ENCODE results near the gene NTM.
"Not testable (repeated sequence)": the region's sequence is repeated elsewhere in the genome, so short reads cannot be mapped to it uniquely, and the experiment has no call there.

NTM gene

DNA sequence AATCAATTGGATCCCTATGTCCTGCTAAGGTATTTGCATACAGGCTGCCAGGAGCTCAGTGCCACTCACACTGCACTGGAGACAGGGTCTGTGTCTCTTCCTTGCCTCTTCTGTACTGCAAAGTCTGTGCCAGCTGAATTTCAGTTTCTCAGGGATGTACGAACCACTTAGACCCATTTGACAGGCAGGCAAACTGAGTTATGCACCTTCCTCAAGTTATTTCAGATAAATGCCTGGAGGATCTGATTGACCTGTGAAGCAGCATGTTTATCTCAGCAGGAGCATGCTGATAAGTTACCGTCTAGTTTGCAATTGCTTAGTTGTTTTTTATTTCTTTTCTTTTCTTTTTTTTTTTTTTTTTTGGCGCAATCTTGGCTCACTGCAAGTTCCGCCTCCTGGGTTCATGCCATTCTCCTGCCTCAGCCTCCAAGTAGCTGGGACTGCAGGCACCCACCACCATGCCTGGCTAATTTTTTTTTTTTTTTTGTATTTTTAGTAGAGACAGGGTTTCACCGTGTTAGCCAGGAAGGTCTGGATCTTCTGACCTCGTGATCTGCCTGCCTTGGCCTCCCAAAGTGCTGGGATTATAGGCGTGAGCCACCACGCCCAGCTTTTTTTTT is 54.0 kb downstream of the NTM start:
- not testable (repeated sequence) for DNase-seq

DNA sequence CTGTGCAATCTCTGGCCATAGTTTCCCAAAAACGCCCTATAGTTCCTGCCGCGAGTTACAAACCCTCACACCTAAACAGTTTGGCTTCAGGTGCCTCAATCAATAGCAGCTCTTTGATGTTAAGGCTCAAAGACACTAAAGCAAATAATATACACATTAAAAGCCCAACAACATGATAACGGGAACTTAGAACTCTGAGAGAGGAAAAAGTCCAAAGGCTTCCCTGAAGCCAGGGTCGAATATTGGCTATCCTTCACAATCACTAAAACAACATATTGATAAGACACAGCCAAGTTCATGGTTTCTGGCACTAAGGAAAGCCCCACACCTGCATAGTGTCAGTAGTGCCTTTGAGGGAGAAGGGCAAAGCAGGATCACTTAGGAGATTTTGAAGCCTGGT is 54.9 kb downstream of the NTM start:
- DNase-seq, result no peak

DNA sequence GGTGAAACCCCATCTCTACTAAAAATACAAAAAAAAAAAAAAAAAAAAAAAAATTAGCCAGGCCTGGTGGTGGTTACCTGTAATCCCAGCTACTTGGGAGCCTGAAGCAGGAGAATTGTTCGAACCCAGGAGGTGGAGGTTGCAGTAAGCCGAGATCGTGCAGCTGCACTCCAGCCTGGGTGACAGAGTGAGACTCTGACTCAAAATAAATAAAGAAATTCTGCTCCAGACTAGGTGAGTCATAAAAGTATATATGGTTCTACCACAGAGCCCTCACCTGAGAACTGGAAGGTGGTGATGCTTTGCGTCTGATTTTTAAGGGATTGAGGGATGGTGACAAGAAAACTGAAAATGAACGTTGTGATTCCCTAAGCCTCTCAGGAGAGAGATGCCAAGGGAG is 58.4 kb downstream of the NTM start:
- no peak for DNase-seq

DNA sequence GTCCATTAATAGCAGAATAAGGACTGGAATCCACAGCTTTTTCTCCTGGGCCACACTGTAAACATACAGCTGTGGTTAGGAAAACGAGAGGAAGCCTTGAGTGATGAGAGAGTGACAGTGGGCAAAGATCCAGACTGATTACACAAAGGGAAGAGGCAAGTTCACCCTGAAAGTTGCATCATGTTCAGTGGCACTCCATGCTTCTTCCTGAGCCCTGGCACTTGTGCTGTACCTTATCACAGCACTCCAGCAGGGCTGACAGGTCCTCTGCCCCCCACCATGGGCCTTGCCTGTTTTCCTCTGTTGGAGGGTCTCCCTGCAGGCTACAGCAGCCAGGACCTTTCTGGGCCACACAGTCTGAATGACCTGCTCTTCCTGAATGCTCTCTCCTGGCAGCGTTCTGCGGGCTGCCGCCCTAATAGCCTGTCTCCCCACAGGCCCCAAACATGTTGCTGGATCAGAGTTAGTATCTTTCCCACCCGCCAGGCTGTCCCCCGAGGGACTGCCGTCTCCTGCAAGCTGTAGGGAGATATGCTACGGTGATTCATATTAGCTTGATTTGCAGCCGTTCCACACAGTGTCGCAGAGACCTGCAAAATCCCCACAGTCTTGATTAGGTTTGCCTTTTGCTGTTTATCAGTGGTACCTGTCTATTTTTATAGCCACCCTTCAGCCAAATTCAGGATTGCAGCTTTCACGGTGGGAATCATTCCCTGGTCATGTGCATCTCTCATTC is 60.2 kb downstream of the NTM start:
- no peak for DNase-seq

DNA sequence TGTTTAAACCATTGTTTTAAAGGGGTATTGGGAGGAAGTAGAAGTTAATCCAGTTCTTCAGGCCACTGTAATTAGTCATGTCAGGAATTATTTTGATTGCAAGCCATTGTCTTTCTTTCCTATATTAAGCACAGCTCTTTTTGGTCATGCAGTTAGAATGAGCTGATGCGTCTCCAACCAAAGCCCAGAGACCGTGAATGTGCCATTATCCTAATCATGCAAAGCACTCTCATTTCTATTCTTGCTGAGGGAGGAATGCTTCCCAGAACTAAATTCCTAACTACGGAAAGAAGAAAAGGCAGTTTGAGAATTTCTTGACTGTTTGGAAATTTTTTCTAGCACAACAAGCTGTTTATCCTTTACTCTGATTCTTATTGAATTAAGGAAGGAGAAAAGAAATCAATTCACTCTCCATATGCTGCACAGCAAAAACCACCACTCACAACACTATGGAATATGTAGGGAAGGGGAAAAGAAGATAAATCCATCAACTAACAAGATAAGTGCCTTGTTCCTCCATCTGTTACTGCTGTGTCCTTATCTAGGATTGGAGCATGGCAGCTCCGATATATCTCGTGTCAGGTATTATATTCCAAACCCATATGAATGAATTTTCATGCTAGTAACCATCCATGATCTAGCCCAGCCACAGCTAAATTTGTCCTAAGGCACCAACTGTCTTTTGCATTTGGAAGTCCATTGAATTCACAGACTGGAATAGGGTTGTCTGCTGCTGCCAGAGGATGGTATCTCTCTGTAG is 70.8 kb downstream of the NTM start:
- DNase-seq, result no peak

DNA sequence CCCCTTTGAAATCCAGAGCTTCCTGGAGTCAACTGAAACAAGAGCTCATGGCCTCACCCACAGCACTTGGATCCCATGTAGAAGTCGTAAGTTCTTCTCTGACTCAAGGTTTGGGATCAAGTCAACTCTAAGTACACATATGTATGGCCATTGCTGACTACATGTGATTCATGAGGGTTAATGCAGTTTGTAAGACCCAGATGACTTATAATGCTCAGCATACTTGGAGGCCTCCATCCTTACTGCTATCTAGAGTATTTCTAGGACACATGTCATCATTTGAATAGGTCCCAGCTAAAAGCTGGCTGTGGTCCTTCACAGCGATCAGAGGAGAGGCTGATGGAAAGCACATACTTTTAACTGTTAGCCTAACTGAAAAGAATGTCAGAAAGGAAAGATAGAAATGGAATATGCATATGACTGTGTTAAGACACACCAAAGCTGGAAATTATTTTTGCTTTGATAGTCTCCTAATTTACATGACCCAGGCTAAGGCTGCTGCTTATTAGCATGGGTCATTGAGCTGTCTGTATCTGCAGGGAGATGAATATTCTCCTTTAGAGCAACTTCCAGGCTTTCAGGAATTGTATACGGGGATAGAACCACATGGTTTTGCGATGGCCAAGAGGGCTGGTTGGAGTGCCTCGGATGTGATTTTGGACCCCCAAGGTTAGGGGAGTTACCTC is 76.3 kb downstream of the NTM start:
- no peak for DNase-seq

DNA sequence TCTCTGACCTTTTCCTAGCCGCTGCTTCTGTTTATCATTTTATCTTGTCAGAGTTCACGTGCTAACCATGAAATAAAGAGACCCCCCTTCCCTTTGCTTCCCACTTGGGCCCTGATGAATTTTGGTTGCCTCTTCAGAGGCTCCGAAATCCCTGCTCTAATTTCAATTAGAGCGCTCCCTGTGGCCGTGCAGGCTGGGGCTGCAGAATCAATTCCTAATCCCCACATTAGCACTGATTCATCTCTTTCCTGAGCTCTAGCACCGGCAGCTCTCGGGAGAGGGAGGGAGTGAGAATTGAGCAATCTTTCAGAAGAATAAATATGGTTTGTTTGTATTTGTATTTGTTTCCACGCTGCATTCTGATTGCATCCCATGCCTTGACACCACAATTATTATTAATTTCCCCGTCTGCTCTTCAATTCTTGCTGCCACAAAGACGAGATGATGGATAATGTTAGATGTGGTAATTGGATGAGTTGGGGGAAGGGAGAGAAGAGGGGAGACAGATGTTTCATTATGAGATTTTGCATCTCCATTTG is 76.9 kb downstream of the NTM start:
- DNase-seq, result no peak

DNA sequence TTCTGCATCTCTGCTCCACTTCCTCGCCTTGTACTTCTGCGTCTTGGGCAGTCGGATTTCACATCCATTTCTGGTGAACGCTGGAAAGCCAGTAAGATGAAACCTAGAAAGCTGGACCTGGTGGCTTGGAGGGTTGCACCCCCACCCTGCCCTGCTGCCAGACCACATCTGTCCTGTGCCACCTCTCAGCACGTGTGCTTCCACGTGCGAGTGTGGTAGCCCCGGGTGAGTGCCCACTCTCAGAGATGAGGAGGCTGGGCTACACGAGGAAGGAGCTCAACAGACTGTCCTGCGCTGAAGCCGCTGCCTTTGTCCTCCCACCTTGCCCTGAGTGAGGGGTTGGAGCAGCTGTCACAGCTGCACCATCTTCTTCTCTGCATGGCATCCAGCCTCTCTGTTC is 77.5 kb downstream of the NTM start:
- DNase-seq, result no peak

DNA sequence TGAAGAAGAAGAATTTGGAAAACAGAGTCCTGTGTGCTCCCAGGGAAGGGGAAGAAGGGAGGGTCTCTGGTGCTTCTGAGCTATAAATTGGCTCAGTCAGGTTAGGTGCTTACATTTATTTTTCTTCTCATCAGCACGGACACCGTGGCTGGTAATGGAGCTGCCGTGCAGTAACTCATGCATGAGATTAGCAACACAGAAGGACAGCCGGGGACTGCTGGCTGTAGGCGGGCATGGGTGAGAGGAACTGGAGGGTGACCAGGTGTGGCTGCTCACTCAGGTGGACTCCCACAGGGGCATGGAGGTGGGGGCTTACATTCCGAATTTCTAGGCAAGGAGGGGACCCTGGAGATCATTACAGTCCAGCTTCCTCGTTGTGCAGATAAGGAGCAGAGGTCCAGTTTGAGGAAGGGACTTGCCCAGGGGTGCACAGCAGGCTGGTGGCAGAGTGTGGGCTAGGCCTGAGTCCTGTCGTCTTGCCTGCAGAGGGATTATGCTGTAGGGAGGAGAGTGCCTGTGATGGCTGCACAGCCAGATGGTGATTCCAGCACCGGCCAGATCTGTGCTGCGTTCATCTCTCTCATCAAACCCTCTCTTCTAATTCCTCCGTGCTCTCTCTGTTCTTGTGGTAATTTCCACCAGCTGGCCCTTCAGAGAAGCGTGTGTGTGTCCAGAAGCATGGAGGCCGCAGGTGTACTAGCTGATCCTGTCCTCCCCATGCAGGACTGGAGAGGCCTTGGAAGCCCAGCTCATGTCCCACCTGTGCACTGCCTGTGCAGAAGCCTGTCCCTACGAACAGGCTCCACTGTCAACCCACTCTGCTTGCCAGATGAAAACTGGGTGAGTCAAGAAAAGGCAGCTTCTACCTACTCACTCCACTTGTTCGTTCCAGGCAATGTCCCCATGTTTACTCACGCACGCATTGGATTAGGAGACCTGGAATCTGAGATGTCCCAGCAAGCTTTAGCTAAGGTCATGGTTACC is 78.9 kb downstream of the NTM start:
- DNase-seq, result no peak

DNA sequence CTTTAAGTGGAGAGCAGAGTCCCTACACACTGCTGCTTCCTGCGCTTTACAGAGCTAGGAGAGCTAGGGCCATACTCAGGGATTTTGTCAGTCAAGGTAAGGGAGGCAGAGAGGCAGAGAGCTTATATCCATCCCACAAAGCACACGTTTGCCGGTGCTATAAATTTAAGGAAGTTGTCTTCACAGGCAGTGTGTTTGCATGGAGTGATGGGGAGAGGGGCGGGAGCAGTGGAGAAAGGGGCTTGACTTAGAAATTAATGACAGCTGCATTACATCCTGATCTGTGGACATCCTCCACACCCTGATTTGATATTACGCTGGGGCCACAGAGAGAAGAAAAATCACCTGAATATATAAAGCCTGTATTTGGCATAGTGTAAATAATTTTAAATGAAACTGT is 84.1 kb downstream of the NTM start:
- no peak for DNase-seq

DNA sequence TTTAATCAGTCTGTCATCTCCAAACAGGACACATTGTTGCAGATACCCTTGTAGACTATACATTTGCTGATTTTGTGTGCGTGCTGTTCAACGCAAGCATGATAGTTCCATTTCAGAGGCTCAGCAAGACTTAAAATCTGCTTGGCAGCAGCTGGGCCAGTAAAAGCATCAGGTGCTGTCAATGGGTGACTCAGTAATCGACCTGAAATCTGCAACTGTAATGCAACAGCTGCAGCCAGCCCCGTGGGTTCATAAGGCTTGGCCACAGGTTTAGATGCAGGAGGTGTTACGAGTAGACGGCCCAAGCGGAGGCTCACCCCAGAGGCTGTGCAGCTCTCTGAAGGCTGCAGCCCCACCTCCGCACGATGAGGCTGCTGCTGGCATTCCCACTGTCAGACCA is 84.6 kb downstream of the NTM start:
- no peak for DNase-seq

DNA sequence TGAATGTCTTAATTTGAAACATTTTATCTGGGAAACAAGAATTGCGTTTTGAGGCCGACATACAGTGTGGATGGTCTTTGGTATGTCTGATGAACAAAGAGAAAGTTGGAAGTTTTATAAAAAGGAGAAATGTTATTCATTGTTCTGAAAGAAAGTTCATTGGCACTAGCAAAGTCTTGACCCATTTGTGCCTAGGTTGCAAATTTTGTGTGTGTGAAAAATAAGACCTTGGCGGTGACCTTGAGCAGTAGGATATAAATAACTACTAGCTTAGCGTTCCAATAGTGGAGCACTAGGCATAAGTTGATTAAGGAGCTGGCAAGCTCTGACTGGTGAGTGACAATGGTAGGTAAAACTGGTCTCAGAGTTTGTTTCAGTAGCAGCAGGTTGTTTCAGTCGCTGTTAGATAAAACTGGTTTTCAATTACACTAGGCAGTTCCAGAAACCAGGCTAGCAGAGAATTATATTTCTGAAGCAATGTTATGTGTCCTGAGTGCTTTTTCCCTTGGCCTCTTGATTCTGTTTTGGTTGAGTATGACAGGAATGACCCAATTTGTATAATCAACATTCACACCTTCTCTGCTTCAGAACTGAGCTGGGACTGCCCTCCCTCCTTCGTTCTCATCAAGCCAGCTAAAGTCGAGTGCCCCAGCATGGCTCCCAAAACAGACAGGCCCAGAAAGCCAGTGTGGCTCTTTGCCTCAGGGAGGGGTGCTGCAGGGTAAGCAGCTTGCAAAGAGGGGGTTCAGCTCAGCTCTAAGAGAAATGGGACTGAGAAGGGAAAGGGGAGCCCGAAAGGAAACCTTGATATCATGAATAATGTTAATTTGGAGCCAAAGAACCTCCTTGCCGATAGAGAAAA is 85.7 kb downstream of the NTM start:
- DNase-seq, result no peak

DNA sequence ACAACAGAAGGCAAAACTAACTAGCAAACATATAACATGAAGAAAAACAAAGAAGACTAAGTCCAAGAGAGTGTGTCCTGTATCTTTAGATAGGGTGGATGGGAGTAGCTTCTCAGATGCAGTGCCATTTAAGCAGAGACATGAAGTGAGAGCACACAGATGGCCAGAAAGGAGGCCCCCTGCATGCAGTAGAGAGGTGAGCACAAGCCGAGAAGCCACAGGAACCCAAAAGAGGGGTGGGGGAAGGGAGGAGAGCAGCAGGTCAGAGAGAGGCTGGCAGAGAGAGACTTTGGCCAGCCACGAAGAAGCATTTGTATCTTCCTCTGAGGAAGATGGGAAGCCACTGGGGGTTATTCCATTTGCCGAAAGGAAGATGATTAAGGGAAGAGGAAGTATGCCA is 86.7 kb downstream of the NTM start:
- no peak for DNase-seq

DNA sequence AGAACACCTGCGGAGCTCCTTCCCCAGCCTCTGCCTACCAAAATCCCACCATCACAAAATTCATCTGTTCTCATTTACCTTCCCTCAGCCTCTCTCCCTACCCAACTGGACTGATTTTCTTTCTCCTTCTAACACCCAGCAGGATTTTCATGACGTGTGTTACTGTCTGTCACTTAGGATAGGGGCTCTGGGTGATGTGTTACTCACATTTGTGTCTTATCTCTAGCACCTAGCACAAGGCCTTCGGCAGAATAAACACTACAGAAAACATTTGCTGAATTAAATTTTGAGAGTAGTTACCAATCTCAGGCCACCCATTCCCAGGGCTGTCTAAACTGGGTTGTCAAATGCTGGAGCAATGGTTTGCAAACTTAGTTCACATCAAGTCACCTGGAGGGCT is 88.0 kb downstream of the NTM start:
- DNase-seq, result no peak

DNA sequence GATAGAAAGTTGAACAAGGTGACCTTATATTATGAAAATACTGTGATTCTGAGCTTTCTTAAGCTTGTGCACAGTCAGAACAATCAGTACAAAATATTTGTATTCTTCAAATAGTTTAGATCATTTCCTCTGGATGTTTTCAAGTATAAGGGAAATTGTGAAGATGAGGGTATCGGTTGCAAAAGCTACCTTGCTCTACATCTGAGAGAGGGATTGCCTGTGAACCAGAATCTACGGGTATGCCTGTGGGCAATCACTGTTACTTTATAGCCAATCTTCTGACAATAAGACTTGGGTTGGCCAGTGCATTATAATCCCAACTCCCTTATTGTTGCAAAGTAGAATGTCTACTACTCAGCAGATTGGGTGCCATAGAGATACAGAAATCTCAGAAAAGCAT is 90.5 kb downstream of the NTM start:
- no peak for DNase-seq

DNA sequence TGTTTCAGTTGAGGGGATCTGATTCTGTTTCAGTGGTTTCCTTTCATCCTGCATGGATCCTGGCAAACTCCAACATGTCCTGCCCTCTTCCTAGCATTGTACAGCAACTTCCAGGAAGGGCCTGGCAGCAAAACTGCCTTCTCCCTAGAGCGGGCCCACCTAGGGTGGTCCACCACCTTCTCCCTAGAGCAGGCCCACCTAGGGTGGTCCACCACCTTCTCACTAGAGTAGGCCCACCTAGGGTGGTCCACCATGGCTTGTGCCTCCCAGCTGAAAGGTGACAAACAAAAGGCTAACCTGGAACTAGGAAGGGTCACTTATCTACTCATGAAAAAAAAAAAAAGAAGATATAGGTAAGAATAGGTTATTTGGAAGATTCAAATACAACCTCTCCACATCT is 92.2 kb downstream of the NTM start:
- DNase-seq, result no peak

DNA sequence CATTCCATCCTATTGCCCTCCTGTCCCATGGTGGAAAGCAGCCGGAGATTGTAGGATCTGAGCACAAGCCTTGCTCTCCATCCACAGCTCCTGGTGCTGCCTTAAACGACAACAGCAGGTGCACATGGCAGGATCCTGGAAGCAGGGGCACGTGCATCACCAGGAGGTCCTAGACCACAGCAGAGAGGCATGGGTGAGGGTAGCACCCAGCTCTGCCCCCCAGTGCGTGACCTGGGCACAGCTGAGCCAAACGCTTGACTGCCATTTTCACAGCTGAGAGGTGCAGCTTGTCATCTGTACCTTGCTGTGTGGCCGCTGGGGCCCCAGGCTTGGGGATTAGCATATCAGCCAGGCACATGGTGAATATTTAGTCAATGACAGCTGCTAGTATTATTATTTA is 92.7 kb downstream of the NTM start:
- DNase-seq, result no peak

DNA sequence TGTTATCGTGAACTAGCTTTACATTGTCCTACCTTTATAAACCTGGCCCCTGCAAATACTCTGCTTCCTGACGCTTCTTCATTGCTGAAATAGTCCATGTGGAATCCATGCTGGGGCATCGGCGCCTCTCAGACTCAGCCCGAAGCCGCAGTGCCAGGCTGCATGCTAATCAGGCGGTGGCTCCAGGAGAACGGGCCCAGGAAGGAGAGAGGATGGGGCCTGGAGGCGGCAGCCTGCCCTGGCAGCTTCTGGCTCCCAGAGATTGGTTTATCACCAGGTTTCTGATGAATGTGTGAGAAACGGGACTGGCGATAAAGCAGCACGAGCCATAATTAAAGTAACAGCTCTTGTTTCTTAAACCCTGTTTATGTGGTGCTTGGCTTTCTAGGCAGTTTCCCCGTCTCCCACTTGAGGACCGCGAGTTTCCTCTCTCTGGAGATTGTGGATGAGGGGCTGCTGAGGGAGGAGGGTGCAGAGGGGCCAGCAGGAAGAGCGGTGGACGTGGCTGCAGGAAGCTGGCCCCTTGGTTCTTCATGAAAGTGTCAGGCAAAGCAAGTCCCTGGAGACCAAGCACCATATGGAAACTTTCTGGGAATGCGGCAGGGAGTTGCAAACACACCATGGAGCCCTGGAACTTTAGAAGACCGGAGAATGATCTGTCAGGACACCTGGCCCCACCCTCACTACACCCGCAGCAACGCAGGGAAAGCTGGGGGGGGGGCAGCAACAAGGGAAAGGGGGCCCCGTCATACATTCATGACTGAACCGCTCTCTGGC is 93.4 kb downstream of the NTM start:
- no peak for DNase-seq

DNA sequence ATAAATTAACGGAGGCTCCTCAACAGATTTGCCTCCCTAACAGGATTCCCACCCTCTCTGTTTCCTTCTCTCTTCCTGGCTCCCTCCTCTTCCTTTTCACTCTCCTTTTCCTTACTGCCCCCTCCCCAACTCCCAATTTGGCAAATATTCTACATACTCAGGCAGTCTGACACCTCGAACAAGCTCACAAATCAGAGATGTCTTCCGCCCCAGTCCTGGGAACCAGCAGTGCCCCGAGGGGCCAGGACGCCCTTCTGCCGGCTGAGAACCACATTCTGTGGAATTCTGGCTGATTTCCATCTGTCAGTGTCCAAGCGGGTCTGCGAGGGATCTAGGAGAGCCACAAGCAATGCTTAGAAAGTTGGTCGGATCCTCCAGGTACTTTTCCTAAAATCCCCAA is 94.0 kb downstream of the NTM start:
- no peak for DNase-seq

DNA sequence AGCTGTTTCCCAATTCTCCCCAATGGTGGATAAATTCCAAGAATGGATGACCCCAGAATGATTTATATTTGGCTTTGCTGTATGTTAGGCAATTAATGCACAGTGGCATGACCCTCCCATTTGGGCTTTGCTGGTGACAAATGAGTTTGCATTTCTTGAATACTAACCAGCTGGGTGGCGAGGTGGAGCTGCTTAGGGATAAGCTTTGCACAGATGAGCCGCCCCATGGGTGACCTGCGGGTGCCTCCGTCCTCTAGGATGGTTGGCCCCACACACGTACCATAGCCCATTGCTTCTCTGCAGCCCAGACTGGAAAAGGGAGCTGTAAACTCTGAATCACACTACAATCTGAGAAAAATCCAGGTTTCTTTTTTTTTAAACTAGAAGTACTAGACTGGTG is 94.6 kb downstream of the NTM start:
- DNase-seq, result no peak
